Mesenteric fat pad (tissue), 1 donor: Measurements from ENCODE around the gene SNX33. TPM values are rescaled to one million over a fixed set of nuclear protein-coding genes. Genes with fewer than 3 reads are reported as not detected.

Source experiments
- DNase-seq: peaks from one replicate; pipeline ENCODE4 v3.0.0-alpha.2; 2020; ENCODE audit warnings: low spot score
- total RNA-seq: library from RNA; stranded (reverse); fragmentation: NEBNext Ultra II Directional; extraction: Animal tissue kit (Norgen Biotek cat#: 25700); gene quantifications from one replicate; pipeline ENCODE4 v1.2.1, GENCODE V29; 2021
- donor health status: DM: yes; HTN: yes; CAD: no.

SNX33 gene
- total RNA-seq, 1 donor from 2014 or later, result 25.1 TPM

DNA sequence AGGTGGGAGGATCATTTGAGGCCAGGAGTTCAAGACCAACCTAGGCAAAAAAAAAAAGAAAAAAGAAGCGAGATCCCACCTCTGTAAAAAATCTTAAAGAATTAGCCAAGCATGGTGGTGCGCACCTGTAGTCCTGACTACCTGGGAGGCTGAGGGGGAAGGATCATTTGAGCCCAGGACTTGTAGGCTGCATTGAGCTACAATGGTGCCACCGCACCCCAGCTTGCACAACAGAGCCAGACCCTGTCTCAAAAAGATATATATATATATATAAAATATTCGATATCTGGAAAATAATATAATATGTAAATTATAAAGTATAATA is 6.6 kb upstream of the SNX33 start:
- DNase-seq, result no peak

DNA sequence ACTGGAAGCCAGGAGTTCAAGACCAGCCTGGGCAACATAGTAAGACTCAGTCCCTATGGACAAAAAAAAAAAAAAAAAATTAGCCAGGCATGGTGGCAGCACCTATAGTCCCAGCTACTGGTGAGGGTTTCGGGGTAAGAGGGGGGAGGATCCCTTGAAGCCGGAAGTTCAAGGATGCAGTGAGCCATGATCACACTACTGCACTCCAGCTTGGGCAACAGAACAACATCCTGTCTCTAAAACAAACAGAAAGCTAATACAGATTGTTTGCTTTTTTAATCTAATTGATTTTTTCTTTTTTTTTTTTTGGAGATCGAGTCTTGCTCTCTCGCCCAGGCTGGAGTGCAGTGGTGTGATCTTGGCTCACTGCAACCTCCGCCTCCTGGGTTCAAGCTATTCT is 6.1 kb upstream of the SNX33 start:
- DNase-seq, result no peak

- DNase-seq, result no peak
Observed at GRCh38 chr15:75644376-75644775, 3.3 kb upstream of the SNX33 start.

DNA sequence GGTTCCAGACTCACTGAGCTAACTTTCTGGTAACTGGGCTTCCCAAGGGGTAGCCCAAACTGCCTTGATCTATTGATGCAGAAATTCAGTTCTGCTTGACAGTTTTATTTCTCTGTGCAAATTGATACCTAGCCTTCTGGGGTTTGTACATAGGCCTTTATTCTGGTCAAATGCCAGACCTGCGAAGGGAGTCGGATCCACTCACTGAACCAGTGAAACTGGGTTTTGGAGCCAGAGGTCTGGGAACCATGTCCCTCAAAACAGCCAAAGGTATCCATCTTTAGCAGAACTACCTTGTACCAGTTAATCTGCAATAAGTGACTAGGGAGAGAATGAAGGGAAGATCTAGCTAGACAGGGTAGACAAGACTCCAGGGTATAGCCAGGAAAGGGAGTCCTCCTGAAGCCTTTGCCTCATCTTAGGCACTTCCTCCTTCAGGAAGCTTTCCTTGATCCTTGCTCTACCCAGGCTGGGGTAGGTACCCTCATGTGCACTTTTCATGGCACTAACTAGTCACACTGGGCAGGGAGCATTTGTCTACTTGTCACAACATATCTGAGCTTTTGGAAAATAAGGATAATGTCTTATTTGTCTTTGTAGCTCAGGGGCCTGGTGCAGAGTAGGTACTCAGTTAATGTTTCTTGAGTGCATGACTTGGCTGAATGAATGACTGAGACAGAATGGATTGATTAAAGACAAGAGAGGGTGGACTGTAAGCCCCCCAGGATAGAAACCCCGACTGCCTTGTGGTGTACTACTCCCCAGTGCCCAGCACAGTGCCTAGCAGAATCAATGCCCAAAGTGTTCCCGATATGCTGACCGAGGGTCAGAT is 1.4 kb upstream of the SNX33 start:
- DNase-seq, result no peak

DNA sequence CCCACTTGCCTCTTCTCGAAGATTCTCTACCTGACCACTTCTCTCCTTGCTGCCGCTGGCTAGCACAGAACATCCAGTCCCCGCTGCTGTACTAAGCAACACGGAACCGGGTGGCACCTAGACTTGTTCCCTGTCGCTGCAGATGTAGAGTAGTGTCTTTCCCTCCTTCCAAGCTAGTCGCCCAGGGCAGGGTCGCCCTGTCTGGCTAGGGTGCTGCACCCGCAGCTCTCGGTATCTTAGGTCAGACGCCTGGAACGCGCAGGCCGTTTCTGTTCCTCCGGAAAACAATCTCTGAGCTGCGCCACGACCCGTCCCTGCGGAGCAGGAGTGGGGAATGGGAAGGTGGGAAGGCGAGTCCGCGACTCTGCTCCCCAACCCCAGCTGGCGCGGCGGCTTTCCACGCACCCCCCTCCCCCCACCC is 758 bp upstream of the SNX33 start:
- DNase-seq, result no peak

- no peak for DNase-seq
Observed at GRCh38 chr15:75648156-75649000, 666 bp downstream of the SNX33 start.

- DNase-seq, result no peak
Observed at GRCh38 chr15:75649045-75649761, 1.5 kb downstream of the SNX33 start.

DNA sequence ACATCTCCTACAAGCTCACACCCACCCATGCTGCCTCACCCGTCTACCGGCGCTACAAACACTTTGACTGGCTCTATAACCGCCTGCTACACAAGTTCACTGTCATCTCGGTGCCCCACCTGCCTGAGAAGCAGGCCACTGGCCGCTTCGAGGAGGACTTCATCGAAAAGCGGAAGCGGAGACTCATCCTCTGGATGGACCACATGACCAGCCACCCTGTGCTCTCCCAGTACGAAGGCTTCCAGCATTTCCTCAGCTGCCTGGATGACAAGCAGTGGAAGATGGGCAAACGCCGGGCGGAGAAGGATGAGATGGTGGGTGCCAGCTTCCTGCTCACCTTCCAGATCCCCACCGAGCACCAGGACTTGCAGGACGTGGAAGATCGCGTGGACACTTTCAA is 2.1 kb downstream of the SNX33 start:
- no peak for DNase-seq

- DNase-seq, result no peak
Observed at GRCh38 chr15:75650908-75651809, 3.4 kb downstream of the SNX33 start.

DNA sequence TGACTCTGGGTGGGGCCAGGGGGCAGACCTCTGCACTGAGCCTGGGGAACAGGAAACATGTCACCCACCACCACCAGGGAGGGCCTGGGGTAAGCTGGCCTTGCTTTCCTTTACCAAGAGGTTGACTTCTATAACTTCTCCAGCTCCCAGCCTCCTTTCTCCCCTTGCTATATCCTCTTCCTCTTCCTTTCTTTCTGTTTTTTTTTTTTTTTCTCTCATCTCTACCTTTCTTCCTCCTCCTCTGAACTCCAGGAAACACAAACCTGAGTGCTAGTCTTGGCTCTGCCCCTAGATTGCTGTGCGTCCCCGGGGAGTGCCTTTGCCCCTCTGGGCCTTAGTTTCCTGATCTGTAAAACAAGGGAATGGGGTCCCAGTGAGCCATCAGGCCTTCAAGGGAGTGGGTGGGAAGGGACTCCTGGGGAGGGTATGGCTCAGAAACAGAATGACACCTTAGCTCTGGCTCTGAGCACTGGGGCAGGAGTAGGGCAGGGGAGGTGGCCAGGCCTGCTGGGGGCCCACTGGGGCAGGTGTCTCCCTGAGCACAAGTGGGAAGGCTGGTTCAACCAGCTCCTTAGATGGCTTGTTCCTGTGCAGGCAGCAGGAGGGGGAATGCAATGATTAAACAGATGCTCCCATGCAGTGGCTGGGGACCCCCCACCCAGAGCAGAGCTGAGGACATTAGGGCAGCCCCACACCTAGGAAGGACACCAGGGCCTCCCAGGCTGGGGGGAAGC is 4.3 kb downstream of the SNX33 start:
- no peak for DNase-seq

GRCh38 chr15:75653347-75653913 is 5.7 kb downstream of the SNX33 start:
- DNase-seq, result no peak

DNA sequence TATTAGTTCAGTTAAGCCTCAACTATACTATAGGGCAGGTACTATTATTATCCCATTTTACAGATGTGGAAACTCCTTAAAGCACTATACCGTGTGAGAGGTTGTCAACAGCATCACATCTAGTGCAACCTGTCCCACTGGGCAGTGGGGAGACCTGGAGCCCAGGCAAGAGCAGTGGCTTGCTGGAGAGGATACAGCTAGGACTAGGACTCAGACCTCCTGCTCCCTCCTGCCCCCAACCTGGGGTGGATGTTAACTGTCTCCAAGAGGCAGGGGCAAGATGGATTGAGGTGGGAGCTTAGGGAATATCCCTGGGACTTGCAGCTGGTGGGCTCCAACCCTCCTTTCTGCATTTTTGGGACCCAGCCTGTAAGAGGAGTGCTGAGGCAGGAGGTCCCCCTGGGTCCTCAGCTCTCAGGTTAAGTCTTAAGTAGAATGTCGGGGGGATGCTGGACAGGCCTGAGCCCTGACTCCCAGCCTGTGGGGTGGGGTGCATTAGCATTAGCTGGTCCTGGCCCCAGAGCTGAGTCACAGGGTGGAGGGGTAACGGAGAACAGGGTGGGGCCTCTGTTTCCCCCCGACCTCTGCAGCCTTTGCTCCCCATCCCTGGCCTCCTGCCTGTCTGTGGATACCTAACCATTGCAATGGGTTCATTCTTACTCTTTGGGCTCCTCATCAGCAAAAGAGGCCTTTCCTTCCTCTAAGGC is 6.6 kb downstream of the SNX33 start:
- no peak for DNase-seq

GRCh38 chr15:75655931-75656330 is 8.2 kb downstream of the SNX33 start:
- no peak for DNase-seq

- no peak for DNase-seq
Observed at GRCh38 chr15:75656331-75656730, 8.6 kb downstream of the SNX33 start.

GRCh38 chr15:75656813-75657212 is 9.1 kb downstream of the SNX33 start:
- no peak for DNase-seq

- no peak for DNase-seq
Observed at GRCh38 chr15:75659141-75659771, 11.5 kb downstream of the SNX33 start.

DNA sequence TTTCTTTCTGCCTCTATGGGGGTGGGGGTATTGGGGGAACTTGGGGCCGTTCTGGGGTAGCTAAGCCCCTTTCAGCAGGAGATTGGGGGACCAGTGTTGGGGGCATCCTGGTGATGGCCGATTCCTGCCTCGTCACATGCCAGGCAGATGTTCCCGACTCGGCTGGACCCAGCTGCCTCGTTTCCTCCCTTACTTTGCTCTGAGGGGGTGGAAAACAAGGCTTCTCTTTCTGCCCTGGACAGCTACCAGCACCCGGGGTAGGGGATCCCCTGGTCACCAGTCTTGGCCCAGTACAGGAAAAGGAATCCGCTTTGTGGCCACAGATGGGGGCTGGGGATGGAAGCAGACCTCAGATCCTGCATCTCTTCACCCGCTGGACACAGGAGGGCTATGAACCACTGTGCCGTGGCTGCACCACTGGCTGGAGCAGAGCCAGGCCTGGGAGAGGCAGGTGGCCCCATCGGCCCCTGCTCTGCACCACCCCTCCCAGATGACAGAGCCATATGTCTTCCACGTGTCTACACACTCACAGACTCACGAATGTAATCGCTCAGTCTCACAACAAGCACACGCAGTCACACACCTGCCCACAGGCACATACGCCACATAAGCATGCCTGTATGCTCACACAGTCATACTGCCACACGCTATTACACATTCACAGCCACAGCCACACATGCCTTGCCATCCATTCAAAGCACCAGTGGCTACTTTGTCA is 12.4 kb downstream of the SNX33 start:
- DNase-seq, result no peak
